Activated CD4-positive, alpha-beta T cell treated with anti-CD3 and anti-CD28 coated beads for 36 hours (primary cell): Measurements from ENCODE around the gene TRPM2. TPM values are rescaled to one million over a fixed set of nuclear protein-coding genes. Genes with fewer than 3 reads are reported as not detected.

Source experiments
- total RNA-seq, 2 experiments: library from RNA; stranded (reverse); gene quantifications; one replicate each; pipeline ENCODE4 v1.2.3, GENCODE V29; 2021

Gene TRPM2
- total RNA-seq, 2 experiments from 2014 or later, result 1.5 to 1.7 TPM

Other genes with a start within 250 kb of the TRPM2 start
- 10 to 100 TPM; 28.9 to 54.1 TPM for gene PWP2, start 246.2 kb upstream of the TRPM2 start, total RNA-seq
- gene GATD3, start 219.9 kb upstream of the TRPM2 start, total RNA-seq, result 10 to 100 TPM; 30.3 to 43.2 TPM
- gene ICOSLG, start 112.7 kb upstream of the TRPM2 start, total RNA-seq, result 1 to 10 TPM; 2.4 to 2.8 TPM
- not detected for gene DNMT3L, start 91.7 kb upstream of the TRPM2 start, total RNA-seq
- not detected for gene AIRE, start 67.7 kb upstream of the TRPM2 start, total RNA-seq
- gene PFKL, start 53.6 kb upstream of the TRPM2 start, total RNA-seq, result 100 to 1,000 TPM; 167 to 202 TPM
- gene CFAP410, start 14.2 kb upstream of the TRPM2 start, total RNA-seq, result 10 to 100 TPM in 1 of 2 experiments, 1 to 10 TPM in 1; 7.3 to 11.4 TPM
- 1 to 10 TPM; 2.7 to 2.9 TPM for gene LRRC3, start 101.9 kb downstream of the TRPM2 start, total RNA-seq
- gene KRTAP10-1, start 186.6 kb downstream of the TRPM2 start, total RNA-seq, result not detected
- gene KRTAP10-2, start 197.9 kb downstream of the TRPM2 start, total RNA-seq, result not detected
- gene KRTAP10-3, start 205.2 kb downstream of the TRPM2 start, total RNA-seq, result not detected
- gene KRTAP10-4, start 220.1 kb downstream of the TRPM2 start, total RNA-seq, result not detected
- gene KRTAP10-5, start 227.0 kb downstream of the TRPM2 start, total RNA-seq, result not detected
- not detected for gene KRTAP10-6, start 238.9 kb downstream of the TRPM2 start, total RNA-seq
- not detected for gene KRTAP10-7, start 247.0 kb downstream of the TRPM2 start, total RNA-seq